ENCODE measurements around the gene ZBTB16.

GRCh38 chr11:114175706-114176105, 116.2 kb downstream of the ZBTB16 start:
- TF ChIP-seq CTCF (IDR thresholded peaks at IDR 0.05) (no peak), POLR2A (IDR thresholded peaks at IDR 0.05) (no peak)

Data from uterus (tissue), 2 donors.